HG03025 (cell line): Measurements from ENCODE around the gene PTPRM.

Experiments used
- ATAC-seq: cut with Tn5 transposase; IDR thresholded peaks from one replicate; pipeline ENCODE4 v1.9.1; 2021; ENCODE audit warnings: mild to moderate bottlenecking, moderate library complexity; ENCODE audit not compliant: unreplicated experiment, low FRiP score

PTPRM gene

GRCh38 chr18:8287196-8287885, 720.2 kb downstream of the PTPRM start:
- no peak for ATAC-seq

GRCh38 chr18:8288472-8289195, 721.5 kb downstream of the PTPRM start:
- no peak for ATAC-seq

GRCh38 chr18:8290435-8290834, 723.3 kb downstream of the PTPRM start:
- ATAC-seq, result no peak

GRCh38 chr18:8290913-8291312, 723.8 kb downstream of the PTPRM start:
- no peak for ATAC-seq

GRCh38 chr18:8293184-8293583, 726.1 kb downstream of the PTPRM start:
- ATAC-seq, result no peak

- no peak for ATAC-seq
Observed at GRCh38 chr18:8296886-8297616, 729.9 kb downstream of the PTPRM start.

GRCh38 chr18:8298186-8298585, 731.1 kb downstream of the PTPRM start:
- no peak for ATAC-seq

GRCh38 chr18:8299054-8299980, 732.2 kb downstream of the PTPRM start:
- ATAC-seq, result no peak

GRCh38 chr18:8300751-8301410, 733.8 kb downstream of the PTPRM start:
- no peak for ATAC-seq

DNA sequence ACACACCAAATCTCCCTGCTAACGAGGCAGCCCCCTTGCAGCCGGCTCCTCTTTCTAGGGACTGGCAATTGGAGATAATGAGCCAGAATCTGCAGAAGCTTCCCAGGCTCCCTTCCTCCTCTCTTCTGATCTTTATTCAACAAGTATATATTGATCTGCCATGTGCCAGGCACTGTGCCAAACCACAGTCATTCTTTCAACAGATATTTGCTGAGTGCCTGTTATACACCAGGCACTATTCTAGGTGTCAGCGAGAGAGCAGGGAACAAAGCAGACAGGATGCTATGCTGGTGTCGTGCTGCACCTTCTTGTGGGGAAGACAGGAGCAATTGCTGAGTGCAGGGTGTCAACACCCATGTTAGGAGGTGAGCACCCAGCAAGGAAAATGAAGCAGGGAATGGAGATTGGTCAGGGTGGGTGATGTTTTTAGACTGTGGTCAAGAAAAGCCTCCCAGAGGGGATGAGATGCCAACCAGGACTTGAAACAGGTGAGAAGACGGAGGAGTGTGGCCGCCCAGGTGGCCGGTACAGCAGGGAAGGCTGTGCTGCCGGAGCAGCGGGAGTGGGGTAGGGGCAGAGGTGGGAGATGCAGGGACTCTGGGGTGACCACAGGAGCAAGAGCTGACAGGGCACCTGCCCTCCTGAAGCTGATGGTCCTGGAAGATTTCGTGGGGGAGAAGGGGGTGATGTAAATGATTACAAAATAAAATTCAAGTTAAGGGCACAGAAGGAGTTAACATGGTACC, 734.5 kb downstream of the PTPRM start:
- no peak for ATAC-seq

DNA sequence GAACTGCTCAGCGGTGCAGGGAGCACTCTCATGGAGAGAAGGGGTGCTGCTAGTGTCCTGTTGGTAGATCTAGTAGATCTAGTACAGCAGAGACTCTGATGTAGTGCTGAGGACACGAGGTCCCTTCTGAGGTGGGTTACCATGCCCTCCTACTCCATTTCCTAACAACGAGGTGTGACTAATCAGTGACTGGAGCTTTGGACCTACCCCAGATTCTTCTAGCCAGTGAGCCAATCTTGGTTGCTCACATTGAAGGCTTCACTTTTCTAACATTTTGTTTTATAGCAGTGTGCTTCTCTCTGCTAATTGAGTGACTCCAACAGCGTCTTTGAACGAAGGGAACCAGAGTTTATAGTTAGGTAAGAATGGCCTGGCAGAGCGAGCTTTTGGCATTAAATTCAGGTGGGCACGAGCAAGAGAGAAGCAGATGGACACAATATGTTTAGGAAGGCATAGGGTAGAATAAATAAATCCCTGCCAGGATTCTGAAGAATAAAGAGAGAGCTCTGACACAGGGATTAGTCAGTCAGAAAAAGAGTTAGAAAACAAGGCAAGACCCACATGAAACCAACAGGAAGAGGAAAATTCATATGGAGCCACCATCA, 736.1 kb downstream of the PTPRM start:
- no peak for ATAC-seq

DNA sequence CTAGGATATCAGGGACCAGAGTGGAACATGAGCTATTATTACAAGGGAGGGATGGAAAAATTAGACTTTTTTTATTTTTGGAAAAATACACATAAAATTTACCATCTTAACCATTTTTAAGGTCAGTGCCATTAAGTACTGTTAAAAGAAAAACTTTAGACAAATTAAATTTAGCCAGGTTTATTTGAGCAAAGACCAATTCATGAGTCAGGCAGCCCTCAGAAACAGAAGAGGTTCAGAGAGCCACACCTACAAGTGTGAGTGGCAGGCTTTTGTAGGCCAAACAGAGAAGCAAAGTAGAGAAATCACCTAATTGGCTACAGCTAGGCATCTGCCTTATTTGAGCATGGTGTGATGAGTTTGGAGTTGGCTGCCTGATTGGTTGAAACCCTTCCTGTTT, 740.8 kb downstream of the PTPRM start:
- ATAC-seq, result no peak

GRCh38 chr18:8313043-8313442, 745.9 kb downstream of the PTPRM start:
- no peak for ATAC-seq

GRCh38 chr18:8314124-8314523, 747.0 kb downstream of the PTPRM start:
- no peak for ATAC-seq

DNA sequence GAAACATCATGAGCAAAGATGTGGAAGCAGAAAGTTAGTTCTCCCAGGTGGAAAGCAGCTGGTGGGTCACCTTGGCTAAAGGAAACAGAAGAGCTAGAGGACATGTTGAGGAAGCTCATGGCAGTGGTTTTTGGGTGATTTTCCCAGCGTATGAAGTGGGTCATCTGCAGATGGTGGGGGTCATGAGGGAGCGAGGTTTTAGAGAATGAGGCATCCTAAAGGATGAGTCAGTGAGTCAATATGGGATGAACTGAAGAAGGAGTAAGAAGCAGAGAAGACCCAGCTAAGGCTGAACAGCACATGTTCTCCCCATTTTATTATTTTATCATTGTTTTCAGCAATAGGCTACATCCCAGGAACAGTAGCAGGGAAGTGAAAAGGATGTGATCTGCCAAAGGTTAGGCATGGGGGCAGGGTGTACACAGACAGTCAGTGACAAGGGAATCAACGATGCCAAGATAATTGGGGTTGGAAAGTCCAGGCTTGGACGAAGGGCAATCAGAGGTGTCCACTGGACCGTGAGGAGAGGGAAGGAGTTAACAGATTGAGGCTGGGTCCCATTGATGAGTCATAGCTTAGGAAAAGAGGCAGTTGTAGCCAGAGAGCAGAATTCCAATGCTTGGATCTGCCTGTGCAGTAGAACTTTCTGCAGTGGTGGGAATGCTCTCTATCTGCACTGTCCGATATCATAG, 752.8 kb downstream of the PTPRM start:
- ATAC-seq, result no peak

GRCh38 chr18:8322486-8322885, 755.4 kb downstream of the PTPRM start:
- ATAC-seq, result no peak

GRCh38 chr18:8324343-8325065, 757.4 kb downstream of the PTPRM start:
- no peak for ATAC-seq
